ENCODE measurements around the gene AP1G1. TPM values are rescaled to one million over a fixed set of nuclear protein-coding genes. Genes with fewer than 3 reads are reported as not detected.

The AP1G1 gene
- total and polyA plus RNA-seq, 10 of the 15 experiments (the other 5 are each of a cell fraction or from before 2014, with no cell fraction given): 5.9 to 83.7 (median 47.8) TPM

DNA sequence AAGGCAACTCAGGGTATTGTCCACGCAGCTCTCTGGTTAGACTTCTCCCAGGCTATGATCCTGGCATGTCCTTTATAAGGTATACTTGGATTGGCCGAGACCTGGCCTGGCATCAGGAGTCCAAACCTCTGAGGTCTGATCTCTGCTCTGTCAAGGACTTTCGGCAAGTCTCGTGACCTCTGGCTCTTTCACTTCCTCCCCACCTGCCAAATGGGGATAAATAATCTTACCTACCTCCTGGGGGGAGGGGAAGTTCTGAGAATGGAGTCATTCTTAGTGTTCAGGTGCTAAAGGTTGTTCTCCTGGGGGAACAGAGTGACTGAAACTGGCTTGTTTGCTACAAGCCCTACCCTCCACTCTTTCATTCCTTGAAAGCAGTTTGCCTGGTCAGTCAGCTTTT, 44.8 kb upstream of the AP1G1 start:
- 9% methylated on average over 4 of the region's 4 CpGs for WGBS (ENCODE audit: insufficient coverage, insufficient replicate concordance, low lambda C conversion rate, missing lambda C conversion rate)
- no peaks in the 10 kb centered on the region for H4K20me1 ChIP-seq (ENCODE audit: control insufficient read depth, insufficient read depth)
- intact Hi-C loops (cut with micrococcal nuclease; ENCODE audit: unreplicated experiment): loop anchor here (2.0 kb wide), 1 partner anchor 45 kb away; the partner anchor contains the start of gene AP1G1
- peak overlapping the region; percentile 86 for H3K27ac ChIP-seq (ENCODE audit: control insufficient read depth, insufficient read depth)
- no peaks in the 10 kb centered on the region for H3K27me3 ChIP-seq (replicated peaks in 1 of 2; ENCODE audit: control insufficient read depth in 2 of 2, insufficient read depth in 2 of 2, low read length in 1 of 2)
- H3K4me2 ChIP-seq (ENCODE audit: control insufficient read depth, insufficient read depth): peak overlapping the region; percentile 87
- in situ Hi-C loops (cut with MboI): no loop called here
- ATAC-seq: peak; percentile 88
- H2AFZ ChIP-seq (ENCODE audit: control insufficient read depth, low read depth, low read length): no peak overlapping the region
- peak; percentile 92 for FAIRE-seq
- H3K4me1 ChIP-seq (ENCODE audit: control insufficient read depth, insufficient read depth, low read length): peaks cover 32% of the 10 kb centered on the region
- SMC1A ChIA-PET (ENCODE audit: uncharacterized antibody, unreplicated experiment): interaction anchor here (0.6 to 2.0 kb wide), 6 partner anchors 10 to 41 kb away, joined by 3 to 8 read pairs (median 5); no protein-coding TSS in a partner anchor
- CTCF ChIA-PET: interaction anchor here (0.8 to 1.8 kb wide), 5 partner anchors 13 to 108 kb away, joined by 3 to 9 read pairs (median 3); no protein-coding TSS in a partner anchor
- RAD21 ChIA-PET (ENCODE audit: unreplicated experiment): interaction anchor here (1.0 to 2.7 kb wide), 7 partner anchors 10 to 58 kb away, joined by 3 to 12 read pairs (median 4); partner anchors contain the start of gene AP1G1
- H3K9ac ChIP-seq (ENCODE audit: control insufficient read depth, insufficient read depth, low read length): peak overlapping the region; percentile 60
- H3K36me3 ChIP-seq (ENCODE audit: control insufficient read depth in 2 of 2, insufficient read depth in 2 of 2, low read length in 1 of 2): peaks cover 23 to 24% of the 10 kb centered on the region in 2 experiments
- DNase-seq (ENCODE audit: low read depth, low spot score): no peak
- H3K9me3 ChIP-seq (replicated peaks; ENCODE audit: control insufficient read depth, insufficient read depth, low read length): no peaks in the 10 kb centered on the region
- POLR2A ChIA-PET: interaction anchor here (0.7 to 2.6 kb wide), 6 partner anchors 9 to 45 kb away, joined by 3 to 15 read pairs (median 4); partner anchors contain the start of gene AP1G1
- H3K4me3 ChIP-seq: peak overlapping the region; percentile 17
- no TSS peak for BruUV-seq (replicated peaks)
- peaks cover 27% of the 10 kb centered on the region for H3K79me2 ChIP-seq (ENCODE audit: control insufficient read depth, insufficient read depth, low read length)
- TF ChIP-seq SMC3 (IDR thresholded peaks at IDR 0.05; ENCODE audit: borderline replicate concordance, low read length): no peak
- TF ChIP-seq HCFC1 (IDR thresholded peaks at IDR 0.05; ENCODE audit: low read length): no peak
- TF ChIP-seq ESRRA (IDR thresholded peaks at IDR 0.05; ENCODE audit: low read length): no peak
- TF ChIP-seq, protein P1, sequence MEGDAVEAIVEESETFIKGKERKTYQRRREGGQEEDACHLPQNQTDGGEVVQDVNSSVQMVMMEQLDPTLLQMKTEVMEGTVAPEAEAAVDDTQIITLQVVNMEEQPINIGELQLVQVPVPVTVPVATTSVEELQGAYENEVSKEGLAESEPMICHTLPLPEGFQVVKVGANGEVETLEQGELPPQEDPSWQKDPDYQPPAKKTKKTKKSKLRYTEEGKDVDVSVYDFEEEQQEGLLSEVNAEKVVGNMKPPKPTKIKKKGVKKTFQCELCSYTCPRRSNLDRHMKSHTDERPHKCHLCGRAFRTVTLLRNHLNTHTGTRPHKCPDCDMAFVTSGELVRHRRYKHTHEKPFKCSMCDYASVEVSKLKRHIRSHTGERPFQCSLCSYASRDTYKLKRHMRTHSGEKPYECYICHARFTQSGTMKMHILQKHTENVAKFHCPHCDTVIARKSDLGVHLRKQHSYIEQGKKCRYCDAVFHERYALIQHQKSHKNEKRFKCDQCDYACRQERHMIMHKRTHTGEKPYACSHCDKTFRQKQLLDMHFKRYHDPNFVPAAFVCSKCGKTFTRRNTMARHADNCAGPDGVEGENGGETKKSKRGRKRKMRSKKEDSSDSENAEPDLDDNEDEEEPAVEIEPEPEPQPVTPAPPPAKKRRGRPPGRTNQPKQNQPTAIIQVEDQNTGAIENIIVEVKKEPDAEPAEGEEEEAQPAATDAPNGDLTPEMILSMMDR (IDR thresholded peaks at IDR 0.05 in 2 of 3, conservative IDR thresholded peaks at IDR 0.05 in 1 of 3; ENCODE audit: control insufficient read depth in 2 of 3, extremely low read depth in 1 of 3, insufficient read depth in 1 of 3, low read depth in 3 of 3, low read length in 3 of 3): no peak
- TF ChIP-seq PAX5 (IDR thresholded peaks at IDR 0.05; ENCODE audit: borderline replicate concordance, low read depth, low read length): peak; percentile 48; the same call in 1 of the 2 replicates
- no peak for TF ChIP-seq TCF7 (IDR thresholded peaks at IDR 0.05; ENCODE audit: borderline replicate concordance)
- TF ChIP-seq, protein P2, sequence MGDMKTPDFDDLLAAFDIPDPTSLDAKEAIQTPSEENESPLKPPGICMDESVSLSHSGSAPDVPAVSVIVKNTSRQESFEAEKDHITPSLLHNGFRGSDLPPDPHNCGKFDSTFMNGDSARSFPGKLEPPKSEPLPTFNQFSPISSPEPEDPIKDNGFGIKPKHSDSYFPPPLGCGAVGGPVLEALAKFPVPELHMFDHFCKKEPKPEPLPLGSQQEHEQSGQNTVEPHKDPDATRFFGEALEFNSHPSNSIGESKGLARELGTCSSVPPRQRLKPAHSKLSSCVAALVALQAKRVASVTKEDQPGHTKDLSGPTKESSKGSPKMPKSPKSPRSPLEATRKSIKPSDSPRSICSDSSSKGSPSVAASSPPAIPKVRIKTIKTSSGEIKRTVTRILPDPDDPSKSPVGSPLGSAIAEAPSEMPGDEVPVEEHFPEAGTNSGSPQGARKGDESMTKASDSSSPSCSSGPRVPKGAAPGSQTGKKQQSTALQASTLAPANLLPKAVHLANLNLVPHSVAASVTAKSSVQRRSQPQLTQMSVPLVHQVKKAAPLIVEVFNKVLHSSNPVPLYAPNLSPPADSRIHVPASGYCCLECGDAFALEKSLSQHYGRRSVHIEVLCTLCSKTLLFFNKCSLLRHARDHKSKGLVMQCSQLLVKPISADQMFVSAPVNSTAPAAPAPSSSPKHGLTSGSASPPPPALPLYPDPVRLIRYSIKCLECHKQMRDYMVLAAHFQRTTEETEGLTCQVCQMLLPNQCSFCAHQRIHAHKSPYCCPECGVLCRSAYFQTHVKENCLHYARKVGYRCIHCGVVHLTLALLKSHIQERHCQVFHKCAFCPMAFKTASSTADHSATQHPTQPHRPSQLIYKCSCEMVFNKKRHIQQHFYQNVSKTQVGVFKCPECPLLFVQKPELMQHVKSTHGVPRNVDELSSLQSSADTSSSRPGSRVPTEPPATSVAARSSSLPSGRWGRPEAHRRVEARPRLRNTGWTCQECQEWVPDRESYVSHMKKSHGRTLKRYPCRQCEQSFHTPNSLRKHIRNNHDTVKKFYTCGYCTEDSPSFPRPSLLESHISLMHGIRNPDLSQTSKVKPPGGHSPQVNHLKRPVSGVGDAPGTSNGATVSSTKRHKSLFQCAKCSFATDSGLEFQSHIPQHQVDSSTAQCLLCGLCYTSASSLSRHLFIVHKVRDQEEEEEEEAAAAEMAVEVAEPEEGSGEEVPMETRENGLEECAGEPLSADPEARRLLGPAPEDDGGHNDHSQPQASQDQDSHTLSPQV (IDR thresholded peaks at IDR 0.05): no peak
- peak in 1 of 2 experiments; percentile 7; a peak in 1 of 3 replicates for TF ChIP-seq EGR1 (IDR thresholded peaks at IDR 0.05; ENCODE audit: borderline replicate concordance in 1 of 2, low read depth in 2 of 2, low read length in 2 of 2)
- no peak for TF ChIP-seq RBBP5 (conservative IDR thresholded peaks at IDR 0.05)
- TF ChIP-seq MXI1 (IDR thresholded peaks at IDR 0.05; ENCODE audit: low read depth, low read length): no peak
- TF ChIP-seq, protein P3, sequence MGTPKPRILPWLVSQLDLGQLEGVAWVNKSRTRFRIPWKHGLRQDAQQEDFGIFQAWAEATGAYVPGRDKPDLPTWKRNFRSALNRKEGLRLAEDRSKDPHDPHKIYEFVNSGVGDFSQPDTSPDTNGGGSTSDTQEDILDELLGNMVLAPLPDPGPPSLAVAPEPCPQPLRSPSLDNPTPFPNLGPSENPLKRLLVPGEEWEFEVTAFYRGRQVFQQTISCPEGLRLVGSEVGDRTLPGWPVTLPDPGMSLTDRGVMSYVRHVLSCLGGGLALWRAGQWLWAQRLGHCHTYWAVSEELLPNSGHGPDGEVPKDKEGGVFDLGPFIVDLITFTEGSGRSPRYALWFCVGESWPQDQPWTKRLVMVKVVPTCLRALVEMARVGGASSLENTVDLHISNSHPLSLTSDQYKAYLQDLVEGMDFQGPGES (IDR thresholded peaks at IDR 0.05): no peak
- TF ChIP-seq SUPT20H (IDR thresholded peaks at IDR 0.05; ENCODE audit: borderline replicate concordance, control insufficient read depth, low read depth, low read length): no peak
- no peak for TF ChIP-seq FOS (IDR thresholded peaks at IDR 0.05; ENCODE audit: borderline replicate concordance, extremely low read depth, insufficient read length)
- no peak for TF ChIP-seq SIN3A (IDR thresholded peaks at IDR 0.05; ENCODE audit: low read depth, low read length)
- no peak for TF ChIP-seq HDGF (IDR thresholded peaks at IDR 0.05)
- TF ChIP-seq BMI1 (IDR thresholded peaks at IDR 0.05; ENCODE audit: borderline replicate concordance): no peak
- no peak for TF ChIP-seq TAF1 (IDR thresholded peaks at IDR 0.05; ENCODE audit: borderline replicate concordance, low read depth, low read length)
- no peak for TF ChIP-seq SMAD1 (IDR thresholded peaks at IDR 0.05; ENCODE audit: low read depth, partially characterized antibody)
